Activated naive CD8-positive, alpha-beta T cell treated with anti-CD3 and anti-CD28 coated beads for 36 hours (primary cell): Measurements from ENCODE around the gene DOK6. TPM values are rescaled to one million over a fixed set of nuclear protein-coding genes. Genes with fewer than 3 reads are reported as not detected.

Source experiments
- DNase-seq: peaks from one replicate; pipeline ENCODE4 v3.0.0; 2021
- H3K27ac Mint-ChIP-seq: one replicate; pipeline ENCODE4 v1.8.0; 2022; ENCODE audit warnings: mild to moderate bottlenecking, moderate library complexity, mixed read lengths
- H3K27me3 Mint-ChIP-seq: one replicate; pipeline ENCODE4 v1.8.0; 2022; ENCODE audit warnings: mild to moderate bottlenecking, mixed read lengths
- H3K36me3 Mint-ChIP-seq: one replicate; pipeline ENCODE4 v1.8.0; 2021; ENCODE audit warnings: mild to moderate bottlenecking, mixed read lengths
- H3K4me1 Mint-ChIP-seq: one replicate; pipeline ENCODE4 v1.8.0; 2021; ENCODE audit warnings: mixed read lengths
- H3K4me3 Mint-ChIP-seq: one replicate; pipeline ENCODE4 v1.8.0; 2022; ENCODE audit warnings: mild to moderate bottlenecking, moderate library complexity, mixed read lengths
- H3K9me3 Mint-ChIP-seq: one replicate; pipeline ENCODE4 v1.8.0; 2022; ENCODE audit warnings: mixed read lengths
- total RNA-seq, 2 experiments: library from RNA; stranded (reverse); gene quantifications; one replicate each; pipeline ENCODE4 v1.2.3, GENCODE V29; 2021

Gene DOK6
- total RNA-seq, 2 experiments from 2014 or later = not detected

- Mint-ChIP-seq H3K9me3 (no peaks in the 10 kb centered on the region), H3K27me3 (peaks cover 14% of the 10 kb centered on the region)
Measured at GRCh38 chr18:69556228-69556627, 155.5 kb downstream of the DOK6 start.

GRCh38 chr18:69557282-69557681, 156.6 kb downstream of the DOK6 start:
- peaks cover 14% of the 10 kb centered on the region for H3K27me3 Mint-ChIP-seq
- no peaks in the 10 kb centered on the region for H3K4me1 Mint-ChIP-seq
- DNase-seq = no peak
- peaks cover 2% of the 10 kb centered on the region for H3K9me3 Mint-ChIP-seq
- H3K4me3 Mint-ChIP-seq = no peak overlapping the region
- no peak overlapping the region for H3K27ac Mint-ChIP-seq
- H3K36me3 Mint-ChIP-seq = no peaks in the 10 kb centered on the region

More at GRCh38 chr18:69556228-69556627, 155.5 kb downstream of the DOK6 start:
- no peak for DNase-seq
- H3K4me3 Mint-ChIP-seq = no peak overlapping the region
- H3K36me3 Mint-ChIP-seq = no peaks in the 10 kb centered on the region
- no peak overlapping the region for H3K27ac Mint-ChIP-seq
- H3K4me1 Mint-ChIP-seq = no peaks in the 10 kb centered on the region

- H3K36me3 Mint-ChIP-seq = no peaks in the 10 kb centered on the region
- H3K4me1 Mint-ChIP-seq = no peaks in the 10 kb centered on the region
- peaks cover 5% of the 10 kb centered on the region for H3K9me3 Mint-ChIP-seq
- no peak for DNase-seq
- no peak overlapping the region for H3K4me3 Mint-ChIP-seq
- peaks cover 17% of the 10 kb centered on the region for H3K27me3 Mint-ChIP-seq
- H3K27ac Mint-ChIP-seq = no peak overlapping the region
Measured at GRCh38 chr18:69558052-69558451, 157.4 kb downstream of the DOK6 start.

GRCh38 chr18:69559604-69560003, 158.9 kb downstream of the DOK6 start:
- H3K4me3 Mint-ChIP-seq = no peak overlapping the region
- no peak overlapping the region for H3K27ac Mint-ChIP-seq
- no peak for DNase-seq
- peaks cover 5% of the 10 kb centered on the region for H3K9me3 Mint-ChIP-seq
- no peaks in the 10 kb centered on the region for H3K36me3 Mint-ChIP-seq
- H3K27me3 Mint-ChIP-seq = peaks cover 14% of the 10 kb centered on the region
- no peaks in the 10 kb centered on the region for H3K4me1 Mint-ChIP-seq

- Mint-ChIP-seq H3K9me3 (peaks cover 13% of the 10 kb centered on the region), H3K36me3 (no peaks in the 10 kb centered on the region), H3K4me3 (no peak overlapping the region), H3K27ac (no peak overlapping the region), H3K27me3 (peaks cover 4% of the 10 kb centered on the region), H3K4me1 (no peaks in the 10 kb centered on the region)
- DNase-seq = no peak
Measured at GRCh38 chr18:69564602-69565001, 163.9 kb downstream of the DOK6 start.

GRCh38 chr18:69567813-69568488, 167.3 kb downstream of the DOK6 start:
- Mint-ChIP-seq H3K27me3 (peaks cover 5% of the 10 kb centered on the region), H3K4me1 (no peaks in the 10 kb centered on the region), H3K27ac (no peak overlapping the region), H3K36me3 (no peaks in the 10 kb centered on the region), H3K4me3 (no peak overlapping the region), H3K9me3 (peaks cover 8% of the 10 kb centered on the region)
- DNase-seq = no peak

- Mint-ChIP-seq H3K9me3 (peaks cover 8% of the 10 kb centered on the region), H3K27me3 (peaks cover 3% of the 10 kb centered on the region), H3K4me3 (no peak overlapping the region), H3K36me3 (no peaks in the 10 kb centered on the region), H3K4me1 (no peaks in the 10 kb centered on the region), H3K27ac (no peak overlapping the region)
- no peak for DNase-seq
Measured at GRCh38 chr18:69569133-69569532, 168.4 kb downstream of the DOK6 start.

- no peak overlapping the region for H3K4me3 Mint-ChIP-seq
- H3K9me3 Mint-ChIP-seq = no peaks in the 10 kb centered on the region
- H3K36me3 Mint-ChIP-seq = no peaks in the 10 kb centered on the region
- H3K4me1 Mint-ChIP-seq = no peaks in the 10 kb centered on the region
- no peak overlapping the region for H3K27ac Mint-ChIP-seq
- peaks cover 3% of the 10 kb centered on the region for H3K27me3 Mint-ChIP-seq
- DNase-seq = no peak
Measured at GRCh38 chr18:69574401-69574800, 173.7 kb downstream of the DOK6 start.

GRCh38 chr18:69580107-69580506, 179.4 kb downstream of the DOK6 start:
- DNase-seq = no peak
- no peaks in the 10 kb centered on the region for H3K9me3 Mint-ChIP-seq
- H3K27me3 Mint-ChIP-seq = no peaks in the 10 kb centered on the region
- no peak overlapping the region for H3K27ac Mint-ChIP-seq
- H3K4me1 Mint-ChIP-seq = peaks cover 7% of the 10 kb centered on the region
- no peak overlapping the region for H3K4me3 Mint-ChIP-seq
- no peaks in the 10 kb centered on the region for H3K36me3 Mint-ChIP-seq

- Mint-ChIP-seq H3K4me3 (no peak overlapping the region), H3K4me1 (peaks cover 7% of the 10 kb centered on the region), H3K9me3 (no peaks in the 10 kb centered on the region), H3K36me3 (no peaks in the 10 kb centered on the region), H3K27ac (no peak overlapping the region), H3K27me3 (no peaks in the 10 kb centered on the region)
- DNase-seq = no peak
Measured at GRCh38 chr18:69584429-69584828, 183.7 kb downstream of the DOK6 start.

- H3K4me1 Mint-ChIP-seq = no peaks in the 10 kb centered on the region
- no peak overlapping the region for H3K4me3 Mint-ChIP-seq
- H3K27ac Mint-ChIP-seq = no peak overlapping the region
- H3K36me3 Mint-ChIP-seq = no peaks in the 10 kb centered on the region
- no peak for DNase-seq
- no peaks in the 10 kb centered on the region for H3K27me3 Mint-ChIP-seq
- H3K9me3 Mint-ChIP-seq = no peaks in the 10 kb centered on the region
Measured at GRCh38 chr18:69585696-69586095, 185.0 kb downstream of the DOK6 start.

- no peak overlapping the region for H3K4me3 Mint-ChIP-seq
Measured at GRCh38 chr18:69586537-69586936, 185.8 kb downstream of the DOK6 start.

GRCh38 chr18:69588301-69588700, 187.6 kb downstream of the DOK6 start:
- Mint-ChIP-seq H3K4me1 (no peaks in the 10 kb centered on the region), H3K27ac (no peak overlapping the region)

More at GRCh38 chr18:69586537-69586936, 185.8 kb downstream of the DOK6 start:
- Mint-ChIP-seq H3K36me3 (no peaks in the 10 kb centered on the region), H3K27me3 (no peaks in the 10 kb centered on the region), H3K27ac (no peak overlapping the region), H3K9me3 (no peaks in the 10 kb centered on the region), H3K4me1 (no peaks in the 10 kb centered on the region)
- no peak for DNase-seq

GRCh38 chr18:69590150-69590549, 189.5 kb downstream of the DOK6 start:
- Mint-ChIP-seq H3K27me3 (no peaks in the 10 kb centered on the region), H3K4me1 (no peaks in the 10 kb centered on the region), H3K27ac (no peak overlapping the region), H3K4me3 (no peak overlapping the region), H3K9me3 (peaks cover 2% of the 10 kb centered on the region), H3K36me3 (no peaks in the 10 kb centered on the region)
- no peak for DNase-seq

More at GRCh38 chr18:69588301-69588700, 187.6 kb downstream of the DOK6 start:
- Mint-ChIP-seq H3K9me3 (no peaks in the 10 kb centered on the region), H3K27me3 (no peaks in the 10 kb centered on the region), H3K36me3 (no peaks in the 10 kb centered on the region), H3K4me3 (no peak overlapping the region)
- DNase-seq = no peak

- no peak overlapping the region for H3K4me3 Mint-ChIP-seq
- no peaks in the 10 kb centered on the region for H3K27me3 Mint-ChIP-seq
- no peak for DNase-seq
- peaks cover 12% of the 10 kb centered on the region for H3K9me3 Mint-ChIP-seq
- H3K4me1 Mint-ChIP-seq = no peaks in the 10 kb centered on the region
- H3K27ac Mint-ChIP-seq = no peak overlapping the region
- no peaks in the 10 kb centered on the region for H3K36me3 Mint-ChIP-seq
Measured at GRCh38 chr18:69596345-69596744, 195.7 kb downstream of the DOK6 start.

- Mint-ChIP-seq H3K4me1 (no peaks in the 10 kb centered on the region), H3K27ac (no peak overlapping the region), H3K36me3 (no peaks in the 10 kb centered on the region), H3K9me3 (peaks cover 12% of the 10 kb centered on the region), H3K4me3 (no peak overlapping the region), H3K27me3 (no peaks in the 10 kb centered on the region)
- no peak for DNase-seq
Measured at GRCh38 chr18:69597561-69597960, 196.9 kb downstream of the DOK6 start.
